Pancreas (tissue), 10 donors: ENCODE data around the gene GLYATL1B. TPM values are rescaled to one million over a fixed set of nuclear protein-coding genes. Genes with fewer than 3 reads are reported as not detected.

ENCODE experiments used
- ATAC-seq, 4 donors: fragments of 200-7000 bp; cut with Tn5 transposase; one replicate each; pipeline versions ENCODE4 v1.8.0 to v1.9.1; 2020; ENCODE audit warnings: mild to moderate bottlenecking in 4 of 4, moderate library complexity in 4 of 4
- DNase-seq, 6 donors: peaks; one replicate each; pipeline ENCODE4 v3.0.0-alpha.2; 2020
- FAIRE-seq: peaks from 2 replicates; lab custom pipeline; 2012; peaks lifted over from hg19 to GRCh38; lab: Jason Lieb, UNC
- H3K27ac ChIP-seq, 4 donors: fragments of 200-600 bp; sonication (generic); 1 replicate in 3 of 4; 2 replicates in 1 of 4; pipeline versions ENCODE4 v1.5.0 to v1.8.0; 2020
- H3K27me3 ChIP-seq, 4 donors: fragments of 200-600 bp; one replicate each; pipeline ENCODE4 v1.8.0; 2021
- H3K36me3 ChIP-seq, 3 donors: fragments of 200-600 bp; sonication (generic) in 1 of 3; one replicate each; pipeline versions ENCODE4 v1.5.0 to v1.8.0; 2020 to 2021
- H3K4me1 ChIP-seq, 3 donors: fragments of 200-600 bp; one replicate each; pipeline ENCODE4 v1.8.0; 2021
- H3K4me3 ChIP-seq, 4 donors: fragments of 200-600 bp; sonication (generic) in 2 of 4; one replicate each; pipeline versions ENCODE4 v1.5.0 to v1.8.0; 2020 to 2021
- H3K9me3 ChIP-seq, 4 donors: fragments of 200-600 bp; one replicate each; pipeline ENCODE4 v1.8.0; 2021
- CTCF ChIP-seq, 4 donors: fragments of 200-600 bp; sonication (generic) in 3 of 4; IDR thresholded peaks; one replicate each; pipeline versions ENCODE4 v1.5.0 to v1.8.0; 2021; ENCODE audit warnings: antibody characterized with exemption in 4 of 4
- WGBS, 2 donors: extraction: QIAGEN DNeasy Blood & Tissue Kit; methylation state at CpG; one replicate each; pipeline ENCODE4 v1.1.7; 2013; 5-methylcytosine and 5-hydroxymethylcytosine counted together
- intact Hi-C, 3 donors: fragments of 100-400 bp; cut with DNase I; formaldehyde crosslinking; loops; one replicate each; pipeline versions ENCODE4 v1.11.1 to v1.14.2; 2022
- polyA plus RNA-seq, 2 donors: library from polyadenylated mRNA; stranded (reverse); fragments of 200-250 nt; gene quantifications; one replicate each; pipeline ENCODE4 v1.2.3, GENCODE V29; 2013
- total RNA-seq, 6 donors: library from RNA; stranded (reverse); fragmentation: NEBNext Ultra II Directional in 4 of 6; extraction: Animal tissue kit (Norgen Biotek cat#: 25700) in 4 of 6; gene quantifications; one replicate each; pipeline versions ENCODE4 v1.2.1 to v1.2.4, GENCODE V29; 2021 to 2023
- donor health status: healthy with polysubstance abuse.
- donor health status: DM: no; HTN: no; CAD: no; lungs with moderate emphysema.
- donor health status: DM: no; HTN: no; CAD: no.
- donor health status: control.
- donor health status: control.
- donor health status: Bipolar disorder and iron deficiency.
- donor health status: DM: yes; HTN: yes; CAD: no.
- donor health status: DM: no; HTN: no; CAD: no.
- donor health status: DM: no; HTN: no; CAD: no.
- donor health status: DM: yes; HTN: yes; CAD: no.

The GLYATL1B gene
- total and polyA plus RNA-seq, 8 donors: not detected

- no peak for DNase-seq
- peak overlapping the region; percentile 40 to 80 (median 68) for H3K4me3 ChIP-seq
- intact Hi-C loops: no loop called here
- no peaks in the 10 kb centered on the region for H3K9me3 ChIP-seq
- FAIRE-seq: no peak
- TF ChIP-seq CTCF (IDR thresholded peaks at IDR 0.05): no peak
- WGBS, 2 donors: 2 to 4% methylated on average over 3 of the region's 3 CpGs
- H3K27me3 ChIP-seq: no peaks in the 10 kb centered on the region
- no peak for ATAC-seq
- H3K4me1 ChIP-seq: peaks cover 0 to 14% (median 8%) of the 10 kb centered on the region in 3 donors
- H3K27ac ChIP-seq: peak overlapping the region; percentile 84 to 94 (median 88)
- no peaks in the 10 kb centered on the region for H3K36me3 ChIP-seq
Observed at GRCh38 chr11:59141673-59142460, 55.8 kb downstream of the GLYATL1B start.

GRCh38 chr11:59142530-59143507 is 56.7 kb downstream of the GLYATL1B start, which contains the start of gene FAM111A:
TSS of gene FAM111A (plus strand) at chr11:59142856. CDS start at chr11:59148873, 6,017 bp downstream.
- WGBS, 2 donors: 0% methylated on average over 50 of the region's 50 CpGs
- Histone ChIP-seq H3K27ac (peak within 1 kb of the TSS; percentile 84 to 94 (median 88)), H3K36me3 (no peaks in the 10 kb centered on the region), H3K9me3 (no peaks in the 10 kb centered on the region), H3K4me1 (peaks cover 0 to 14% (median 8%) of the 10 kb centered on the region in 3 donors), H3K4me3 (peak within 1 kb of the TSS; percentile 40 to 80 (median 68)), H3K27me3 (no peaks in the 10 kb centered on the region)
- peak; percentile 82 to 92 (median 88) for DNase-seq
- no peak for TF ChIP-seq CTCF (IDR thresholded peaks at IDR 0.05)
- FAIRE-seq: no peak
- ATAC-seq: peak; percentile 91 to 94 (median 92)
- intact Hi-C loops: no loop called here

- DNase-seq (no peak), FAIRE-seq (no peak), ATAC-seq (no peak)
- 88 to 91% methylated on average over 1 of the region's 1 CpG for WGBS, 2 donors
- Histone ChIP-seq H3K27ac (peak overlapping the region; percentile 15 to 94 (median 60)), H3K27me3 (no peaks in the 10 kb centered on the region), H3K4me3 (peak overlapping the region in 3 of 4 donors; percentile 29 to 77 (median 48)), H3K9me3 (no peaks in the 10 kb centered on the region), H3K36me3 (peaks cover 0 to 2% (median 0%) of the 10 kb centered on the region in 3 donors), H3K4me1 (peaks cover 0 to 14% (median 8%) of the 10 kb centered on the region in 3 donors)
- no peak for TF ChIP-seq CTCF (IDR thresholded peaks at IDR 0.05)
- intact Hi-C loops: no loop called here
Observed at GRCh38 chr11:59144096-59144495, 58.0 kb downstream of the GLYATL1B start.

Other genes starting within 250 kb of the GLYATL1B start
- not detected for gene GLYATL2, start 241.6 kb upstream of the GLYATL1B start, total RNA-seq
- gene GLYATL2, start 241.6 kb upstream of the GLYATL1B start, polyA plus RNA-seq: not detected
- 1 to 10 TPM in 2 of 6 donors, under 1 TPM in 4; 0.19 to 2.7 (median 0.66) TPM for gene GLYATL1, start 146.8 kb upstream of the GLYATL1B start, total RNA-seq
- under 1 TPM; 0.23 to 0.33 TPM for gene GLYATL1, start 146.8 kb upstream of the GLYATL1B start, polyA plus RNA-seq
- gene FAM111B, start 20.9 kb downstream of the GLYATL1B start, total RNA-seq: under 1 TPM in 5 of 6 donors, not detected in 1; 0.12 to 0.73 (median 0.20) TPM
- under 1 TPM; 0.05 to 0.15 TPM for gene FAM111B, start 20.9 kb downstream of the GLYATL1B start, polyA plus RNA-seq
- gene FAM111A, start 56.5 kb downstream of the GLYATL1B start, total RNA-seq: 10 to 100 TPM in 2 of 6 donors, 1 to 10 TPM in 4; 3.9 to 25.1 (median 8.1) TPM
- gene FAM111A, start 56.5 kb downstream of the GLYATL1B start, polyA plus RNA-seq: 10 to 100 TPM; 19.7 to 25.1 TPM
- gene DTX4, start 85.8 kb downstream of the GLYATL1B start, total RNA-seq: 10 to 100 TPM in 2 of 6 donors, 1 to 10 TPM in 4; 5.9 to 16.3 (median 8.3) TPM
- gene DTX4, start 85.8 kb downstream of the GLYATL1B start, polyA plus RNA-seq: 10 to 100 TPM in 1 of 2 donors, 1 to 10 TPM in 1; 9.0 to 12.3 TPM
- gene MPEG1, start 126.6 kb downstream of the GLYATL1B start, total RNA-seq: 1 to 10 TPM in 5 of 6 donors, under 1 TPM in 1; 0.51 to 7.1 (median 3.4) TPM
- gene MPEG1, start 126.6 kb downstream of the GLYATL1B start, polyA plus RNA-seq: under 1 TPM; 0.68 to 0.92 TPM